K562 (cell line): ENCODE data around the gene JUND.

Source experiments
- BRD4 ChIP-seq: fragments of 200-600 bp; sonication (generic); IDR thresholded peaks from 2 replicates; pipeline ENCODE4 v1.6.1; 2017; ENCODE audit warnings: inconsistent platforms
- CREM ChIP-seq: IDR thresholded peaks from 2 replicates; pipeline ENCODE4 v1.6.1; 2014; ENCODE audit warnings: antibody characterized with exemption, low read depth
- CTCF ChIP-seq, 3 experiments: IDR thresholded peaks in 2 of 3; conservative IDR thresholded peaks in 1 of 3; 2 replicates each; pipeline ENCODE4 v1.5.1; 2011 to 2012; ENCODE audit warnings: low read length in 3 of 3, mild to moderate bottlenecking in 3 of 3, control low read depth in 2 of 3, improper control_type of control experiment in 1 of 3, inconsistent platforms in 1 of 3, low read depth in 1 of 3, mixed read lengths in 1 of 3, moderate library complexity in 1 of 3; ENCODE audit not compliant: insufficient read depth in 2 of 3
- LARP7 ChIP-seq: fragments of 450-650 bp; IDR thresholded peaks from 2 replicates; pipeline ENCODE4 v1.6.1; 2016
- NFXL1 ChIP-seq: fragments of 450-650 bp; formaldehyde crosslinking; IDR thresholded peaks from 2 replicates; pipeline ENCODE4 v1.4.0; 2021; ENCODE audit warnings: mild to moderate bottlenecking
- PCBP2 ChIP-seq: fragments of 200-400 bp; formaldehyde crosslinking; IDR thresholded peaks from 2 replicates; pipeline ENCODE4 v1.6.1; 2018; ENCODE audit warnings: low read length, low read depth, mild to moderate bottlenecking, moderate library complexity; ENCODE audit not compliant: poor library complexity, severe bottlenecking
- POLR2A ChIP-seq: fragments of 450-650 bp; conservative IDR thresholded peaks from 2 replicates; pipeline ENCODE4 v1.6.1; 2016
- RB1 ChIP-seq: fragments of 450-650 bp; IDR thresholded peaks from 2 replicates; pipeline ENCODE4 v1.6.1; 2017; ENCODE audit warnings: low read depth, mild to moderate bottlenecking
- RFX1 ChIP-seq: fragments of 450-650 bp; IDR thresholded peaks from 2 replicates; pipeline ENCODE4 v1.6.1; 2016; ENCODE audit warnings: mild to moderate bottlenecking, moderate library complexity
- U2AF2 ChIP-seq: fragments of 200-400 bp; formaldehyde crosslinking; optimal IDR thresholded peaks from 2 replicates; pipeline ENCODE3; 2017; ENCODE audit warnings: low read depth, mild to moderate bottlenecking, low read length
- UBTF ChIP-seq, 2 experiments: IDR thresholded peaks; 2 replicates each; pipeline ENCODE4 v1.6.1; 2012; ENCODE audit warnings: improper control_type of control experiment in 2 of 2, low read depth in 2 of 2, low read length in 2 of 2, borderline replicate concordance in 1 of 2

- no peak; the same call in 1 of the 2 replicates for TF ChIP-seq POLR2A
- TF ChIP-seq PCBP2 = no peak
- TF ChIP-seq RFX1 = no peak
- no peak for TF ChIP-seq CREM
- TF ChIP-seq NFXL1 (CRISPR knock-in tag) = no peak
- no peak for TF ChIP-seq CTCF (IDR thresholded peaks at IDR 0.05 in 2 of 3, conservative IDR thresholded peaks at IDR 0.05 in 1 of 3; ENCODE audit: insufficient read depth in 2 of 3, low read depth in 1 of 3, low read length in 3 of 3)
- no peak for TF ChIP-seq BRD4
- TF ChIP-seq UBTF (IDR thresholded peaks at IDR 0.05; ENCODE audit: borderline replicate concordance in 1 of 2, low read depth in 2 of 2, low read length in 2 of 2) = no peak
- no peak for TF ChIP-seq RB1
- TF ChIP-seq LARP7 = no peak
- no peak for TF ChIP-seq U2AF2
These were observed 7.7 kb downstream of the JUND start for GRCh38 chr19:18273561-18274218.
